MM.1S (cell line): ENCODE results near the gene AMOTL1.

Experiments
- DNase-seq: peaks from one replicate; pipeline ENCODE4 v3.0.0-alpha.2; 2015
- H2AFZ ChIP-seq: fragments of 300-600 bp; sonication (generic); 2 replicates; pipeline ENCODE4 v1.6.0; 2016; ENCODE audit warnings: antibody characterized with exemption, low read length
- H3F3A ChIP-seq: fragments of 300-600 bp; sonication (generic); 2 replicates; pipeline ENCODE4 v1.6.1; 2016; ENCODE audit warnings: mild to moderate bottlenecking, antibody characterized with exemption, low read length, moderate library complexity, mixed read lengths; ENCODE audit not compliant: insufficient read depth
- H3K27ac ChIP-seq: fragments of 300-600 bp; sonication (generic); 2 replicates; pipeline ENCODE4 v1.5.1; 2016; ENCODE audit warnings: mild to moderate bottlenecking, low read length
- H3K27me3 ChIP-seq: fragments of 300-600 bp; sonication (generic); replicated peaks from 2 replicates; pipeline ENCODE4 v1.6.0; 2016; ENCODE audit warnings: low read length; ENCODE audit not compliant: insufficient read depth
- H3K36me3 ChIP-seq: fragments of 300-600 bp; sonication (generic); replicated peaks from 2 replicates; pipeline ENCODE4 v1.6.1; 2016; ENCODE audit warnings: mild to moderate bottlenecking, low read length, mixed read lengths; ENCODE audit not compliant: insufficient read depth
- H3K4me1 ChIP-seq: fragments of 300-600 bp; sonication (generic); 2 replicates; pipeline ENCODE4 v1.6.1; 2016; ENCODE audit warnings: low read length, mixed read lengths
- H3K4me2 ChIP-seq: fragments of 300-600 bp; sonication (generic); 2 replicates; pipeline ENCODE4 v1.6.0; 2016; ENCODE audit warnings: low read depth, low read length
- H3K4me3 ChIP-seq: fragments of 300-600 bp; sonication (generic); 2 replicates; pipeline ENCODE4 v1.5.1; 2016; ENCODE audit warnings: low read length, mixed read lengths
- H3K79me2 ChIP-seq: fragments of 300-600 bp; sonication (generic); 2 replicates; pipeline ENCODE4 v1.6.1; 2016; ENCODE audit warnings: mixed run types, low read length, mixed read lengths
- H3K9ac ChIP-seq: fragments of 300-600 bp; sonication (generic); 2 replicates; pipeline ENCODE4 v1.6.1; 2016; ENCODE audit warnings: low read length, mixed read lengths
- H3K9me2 ChIP-seq: fragments of 300-600 bp; sonication (generic); replicated peaks from 2 replicates; pipeline ENCODE4 v1.6.1; 2016; ENCODE audit warnings: mild to moderate bottlenecking, low read length, mixed read lengths; ENCODE audit not compliant: insufficient read depth
- H3K9me3 ChIP-seq: fragments of 300-600 bp; sonication (generic); replicated peaks from 2 replicates; pipeline ENCODE4 v1.6.1; 2016; ENCODE audit warnings: mild to moderate bottlenecking, low read length, mixed read lengths; ENCODE audit not compliant: insufficient read depth
- H4K20me1 ChIP-seq: fragments of 300-600 bp; sonication (generic); 2 replicates; pipeline ENCODE4 v1.6.1; 2016; ENCODE audit warnings: mild to moderate bottlenecking, low read length, moderate library complexity, mixed read lengths; ENCODE audit not compliant: insufficient read depth
- CTCF ChIP-seq: fragments of 300-600 bp; sonication (generic); IDR thresholded peaks from 2 replicates; pipeline ENCODE4 v1.5.1; 2016; ENCODE audit warnings: antibody characterized with exemption, low read length, mixed read lengths
- EZH2 ChIP-seq: fragments of 300-600 bp; sonication (generic); optimal IDR thresholded peaks from 2 replicates; pipeline ENCODE3; 2017; ENCODE audit warnings: low read depth, mild to moderate bottlenecking, antibody characterized with exemption, low read length, mixed read lengths
- EZH2phosphoT487 ChIP-seq: fragments of 300-600 bp; sonication (generic); IDR thresholded peaks from 2 replicates; pipeline ENCODE4 v1.6.1; 2018; ENCODE audit warnings: antibody characterized with exemption, low read length

The AMOTL1 gene

GRCh38 chr11:94768602-94769541 lies 716 bp downstream of the AMOTL1 start:
- TF ChIP-seq EZH2phosphoT487 (no peak), CTCF (no peak), EZH2 (no peak)
- peaks cover 3% of the 10 kb centered on the region; the same call in 1 of the 2 replicates for H3F3A ChIP-seq
- H3K9ac ChIP-seq: peak overlapping the region; percentile 82
- H3K4me2 ChIP-seq: peak overlapping the region; percentile 89
- H4K20me1 ChIP-seq: no peaks in the 10 kb centered on the region
- no peaks in the 10 kb centered on the region for H3K9me2 ChIP-seq
- peak; percentile 36 for DNase-seq
- peaks cover 47% of the 10 kb centered on the region for H3K79me2 ChIP-seq
- H3K27me3 ChIP-seq: no peaks in the 10 kb centered on the region
- peak overlapping the region; percentile 77 for H3K4me3 ChIP-seq
- no peaks in the 10 kb centered on the region for H3K9me3 ChIP-seq
- peak overlapping the region; percentile 94 for H2AFZ ChIP-seq
- no peaks in the 10 kb centered on the region for H3K36me3 ChIP-seq
- H3K4me1 ChIP-seq: peaks cover 9% of the 10 kb centered on the region; the same call in 1 of the 2 replicates
- peak overlapping the region; percentile 35; the same call in 1 of the 2 replicates for H3K27ac ChIP-seq

GRCh38 chr11:94769880-94770279 lies 1.7 kb downstream of the AMOTL1 start:
- peaks cover 9% of the 10 kb centered on the region; the same call in 1 of the 2 replicates for H3K4me1 ChIP-seq
- H3K9me3 ChIP-seq: no peaks in the 10 kb centered on the region
- no peak for TF ChIP-seq EZH2phosphoT487
- no peak for TF ChIP-seq EZH2
- TF ChIP-seq CTCF: no peak
- peaks cover 57% of the 10 kb centered on the region for H3K79me2 ChIP-seq
- no peak overlapping the region for H3K27ac ChIP-seq
- H3K36me3 ChIP-seq: no peaks in the 10 kb centered on the region
- H3K27me3 ChIP-seq: no peaks in the 10 kb centered on the region
- H3K4me3 ChIP-seq: peak overlapping the region; percentile 77
- no peaks in the 10 kb centered on the region for H3K9me2 ChIP-seq
- peak overlapping the region; percentile 89 for H3K4me2 ChIP-seq
- H2AFZ ChIP-seq: peak overlapping the region; percentile 55; the same call in 1 of the 2 replicates
- H4K20me1 ChIP-seq: no peaks in the 10 kb centered on the region
- peak overlapping the region; percentile 82; the same call in 1 of the 2 replicates for H3K9ac ChIP-seq
- DNase-seq: no peak
- peaks cover 3% of the 10 kb centered on the region; the same call in 1 of the 2 replicates for H3F3A ChIP-seq

GRCh38 chr11:94770563-94771120 lies 2.5 kb downstream of the AMOTL1 start:
- H3K4me3 ChIP-seq: no peak overlapping the region
- peaks cover 64% of the 10 kb centered on the region for H3K79me2 ChIP-seq
- H3K9me3 ChIP-seq: no peaks in the 10 kb centered on the region
- H3K27ac ChIP-seq: no peak overlapping the region
- TF ChIP-seq EZH2 (no peak), EZH2phosphoT487 (no peak), CTCF (no peak)
- no peaks in the 10 kb centered on the region for H3K27me3 ChIP-seq
- H3K9me2 ChIP-seq: no peaks in the 10 kb centered on the region
- peaks cover 9% of the 10 kb centered on the region; the same call in 1 of the 2 replicates for H3K4me1 ChIP-seq
- no peaks in the 10 kb centered on the region for H4K20me1 ChIP-seq
- no peak for DNase-seq
- no peaks in the 10 kb centered on the region for H3K36me3 ChIP-seq
- no peak overlapping the region for H2AFZ ChIP-seq
- no peak overlapping the region for H3K4me2 ChIP-seq
- no peak overlapping the region for H3K9ac ChIP-seq
- peaks cover 3% of the 10 kb centered on the region; the same call in 1 of the 2 replicates for H3F3A ChIP-seq
